Lower lobe of right lung (tissue), 2 donors: Measurements from ENCODE around the gene DAGLB. TPM values are rescaled to one million over a fixed set of nuclear protein-coding genes. Genes with fewer than 3 reads are reported as not detected.

Experiments
- ATAC-seq, 2 donors: fragments of 200-7000 bp; cut with Tn5 transposase; one replicate each; pipeline ENCODE4 v1.9.1; 2020 to 2022; ENCODE audit warnings: mild to moderate bottlenecking in 2 of 2, moderate library complexity in 2 of 2
- DNase-seq: peaks from one replicate; pipeline ENCODE4 v3.0.0-alpha.2; 2020
- H3K27ac ChIP-seq: fragments of 200-600 bp; one replicate; pipeline ENCODE4 v1.8.0; 2022
- H3K27me3 ChIP-seq: fragments of 200-600 bp; one replicate; pipeline ENCODE4 v1.8.0; 2022; ENCODE audit warnings: low read depth
- H3K36me3 ChIP-seq: fragments of 200-600 bp; one replicate; pipeline ENCODE4 v1.8.0; 2022; ENCODE audit warnings: mild to moderate bottlenecking
- H3K4me1 ChIP-seq: fragments of 200-600 bp; one replicate; pipeline ENCODE4 v1.8.0; 2022
- H3K4me3 ChIP-seq: fragments of 200-600 bp; one replicate; pipeline ENCODE4 v1.8.0; 2022; ENCODE audit warnings: mild to moderate bottlenecking
- H3K9me3 ChIP-seq: fragments of 200-600 bp; one replicate; pipeline ENCODE4 v1.8.0; 2022
- intact Hi-C: fragments of 100-400 bp; cut with DNase I; formaldehyde crosslinking; loops from one replicate; pipeline ENCODE4 v1.11.0; 2022
- total RNA-seq: library from RNA; stranded (reverse); fragmentation: NEBNext Ultra II Directional; extraction: Animal tissue kit (Norgen Biotek cat#: 25700); gene quantifications from one replicate; pipeline ENCODE4 v1.2.1, GENCODE V29; 2021
- TF ChIP-seq, protein P1 (sequence below): fragments of 200-600 bp; IDR thresholded peaks from one replicate; pipeline ENCODE4 v1.8.0; 2022; ENCODE audit warnings: antibody characterized with exemption, mild to moderate bottlenecking
- donor health status: DM: no; HTN: yes; CAD: no; lungs with severe emphysema.

Gene DAGLB
- total RNA-seq, 1 donor from 2014 or later = 40.6 TPM

DNA sequence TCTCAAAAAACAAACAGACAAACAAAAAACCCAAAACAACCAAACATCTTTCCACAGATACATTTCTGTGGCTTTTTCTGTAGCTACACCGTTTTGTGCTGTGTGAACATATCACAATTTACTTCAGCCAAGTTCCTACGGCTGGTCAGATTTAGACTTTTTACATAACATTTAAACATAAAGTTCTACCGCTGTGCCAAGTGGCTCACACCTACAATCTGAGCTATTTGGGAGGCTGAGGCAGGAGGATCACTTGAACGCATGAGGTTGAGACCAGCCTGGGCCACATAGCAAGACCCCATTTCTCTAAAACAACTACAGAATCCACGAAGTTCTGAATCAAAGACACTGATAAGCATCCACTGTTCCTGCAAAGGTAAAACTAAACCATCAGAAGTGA lies 30.3 kb downstream of the DAGLB start:
- intact Hi-C loops = no loop called here
- DNase-seq (no peak), ATAC-seq (no peak)
- H3K4me3 ChIP-seq = no peak overlapping the region
- H3K4me1 ChIP-seq = no peaks in the 10 kb centered on the region
- no peak overlapping the region for H3K27ac ChIP-seq
- H3K9me3 ChIP-seq = no peaks in the 10 kb centered on the region
- TF ChIP-seq, protein P1, sequence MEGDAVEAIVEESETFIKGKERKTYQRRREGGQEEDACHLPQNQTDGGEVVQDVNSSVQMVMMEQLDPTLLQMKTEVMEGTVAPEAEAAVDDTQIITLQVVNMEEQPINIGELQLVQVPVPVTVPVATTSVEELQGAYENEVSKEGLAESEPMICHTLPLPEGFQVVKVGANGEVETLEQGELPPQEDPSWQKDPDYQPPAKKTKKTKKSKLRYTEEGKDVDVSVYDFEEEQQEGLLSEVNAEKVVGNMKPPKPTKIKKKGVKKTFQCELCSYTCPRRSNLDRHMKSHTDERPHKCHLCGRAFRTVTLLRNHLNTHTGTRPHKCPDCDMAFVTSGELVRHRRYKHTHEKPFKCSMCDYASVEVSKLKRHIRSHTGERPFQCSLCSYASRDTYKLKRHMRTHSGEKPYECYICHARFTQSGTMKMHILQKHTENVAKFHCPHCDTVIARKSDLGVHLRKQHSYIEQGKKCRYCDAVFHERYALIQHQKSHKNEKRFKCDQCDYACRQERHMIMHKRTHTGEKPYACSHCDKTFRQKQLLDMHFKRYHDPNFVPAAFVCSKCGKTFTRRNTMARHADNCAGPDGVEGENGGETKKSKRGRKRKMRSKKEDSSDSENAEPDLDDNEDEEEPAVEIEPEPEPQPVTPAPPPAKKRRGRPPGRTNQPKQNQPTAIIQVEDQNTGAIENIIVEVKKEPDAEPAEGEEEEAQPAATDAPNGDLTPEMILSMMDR = no peak
- no peaks in the 10 kb centered on the region for H3K27me3 ChIP-seq
- H3K36me3 ChIP-seq = peaks cover 87% of the 10 kb centered on the region

DNA sequence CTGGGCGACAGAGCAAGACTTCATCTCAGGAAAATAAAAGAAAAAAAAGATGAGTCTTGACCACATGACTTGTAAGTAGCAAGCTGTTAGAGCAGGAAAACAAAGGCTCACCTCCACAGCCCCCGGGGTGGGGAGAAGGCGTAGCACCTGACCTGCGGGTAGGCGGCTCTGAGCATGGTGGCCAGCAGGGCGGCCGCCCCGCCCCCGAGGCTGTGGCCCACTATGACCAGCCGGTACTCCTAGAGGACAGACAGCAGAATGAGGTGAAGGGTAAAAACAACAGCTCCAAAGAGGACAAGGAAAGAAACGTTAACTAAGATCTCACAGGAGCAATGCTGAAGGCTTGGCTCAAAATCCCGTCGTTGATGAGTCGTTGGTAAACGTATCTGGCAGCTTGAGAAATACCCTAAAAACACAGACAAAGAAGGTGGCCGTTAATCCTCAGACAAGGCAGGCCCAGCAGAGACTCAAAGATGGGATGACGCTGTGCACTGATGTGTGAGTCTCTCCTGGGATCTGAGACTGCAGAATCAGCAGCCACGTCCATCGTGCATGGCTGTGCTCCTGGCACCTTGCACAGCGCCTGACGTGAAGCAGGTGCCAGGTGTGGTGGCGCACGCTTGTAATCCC lies 31.1 kb downstream of the DAGLB start:
- no peak for DNase-seq
- no peak for ATAC-seq
- H3K27ac ChIP-seq = no peak overlapping the region
- no peaks in the 10 kb centered on the region for H3K27me3 ChIP-seq
- intact Hi-C loops = no loop called here
- H3K9me3 ChIP-seq = no peaks in the 10 kb centered on the region
- peaks cover 87% of the 10 kb centered on the region for H3K36me3 ChIP-seq
- H3K4me3 ChIP-seq = no peak overlapping the region
- TF ChIP-seq, protein P1 = no peak
- H3K4me1 ChIP-seq = no peaks in the 10 kb centered on the region

DNA sequence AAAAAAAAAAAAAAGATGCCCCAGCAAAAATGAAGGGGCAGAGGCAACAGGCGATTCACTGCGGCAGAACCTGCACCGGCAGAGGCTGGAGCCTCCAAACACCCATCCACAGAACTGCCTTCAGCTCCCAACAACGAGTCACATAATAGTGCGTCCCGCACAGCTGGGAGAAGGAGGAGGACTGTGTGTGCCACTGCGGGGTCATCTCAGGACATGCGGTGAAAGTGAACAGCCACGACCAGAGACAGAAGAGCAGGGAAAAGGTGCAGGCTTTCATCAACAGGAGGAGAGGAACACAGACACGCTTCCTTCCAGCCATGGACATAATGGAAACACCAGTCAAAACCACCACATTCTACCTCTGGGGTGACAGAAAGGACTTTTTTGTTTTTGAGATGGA lies 34.1 kb downstream of the DAGLB start:
- intact Hi-C loops = no loop called here
- Histone ChIP-seq H3K4me3 (no peak overlapping the region), H3K4me1 (no peaks in the 10 kb centered on the region), H3K27ac (no peak overlapping the region), H3K27me3 (no peaks in the 10 kb centered on the region), H3K36me3 (peaks cover 98% of the 10 kb centered on the region), H3K9me3 (no peaks in the 10 kb centered on the region)
- TF ChIP-seq, protein P1 = no peak
- ATAC-seq (no peak), DNase-seq (no peak)

DNA sequence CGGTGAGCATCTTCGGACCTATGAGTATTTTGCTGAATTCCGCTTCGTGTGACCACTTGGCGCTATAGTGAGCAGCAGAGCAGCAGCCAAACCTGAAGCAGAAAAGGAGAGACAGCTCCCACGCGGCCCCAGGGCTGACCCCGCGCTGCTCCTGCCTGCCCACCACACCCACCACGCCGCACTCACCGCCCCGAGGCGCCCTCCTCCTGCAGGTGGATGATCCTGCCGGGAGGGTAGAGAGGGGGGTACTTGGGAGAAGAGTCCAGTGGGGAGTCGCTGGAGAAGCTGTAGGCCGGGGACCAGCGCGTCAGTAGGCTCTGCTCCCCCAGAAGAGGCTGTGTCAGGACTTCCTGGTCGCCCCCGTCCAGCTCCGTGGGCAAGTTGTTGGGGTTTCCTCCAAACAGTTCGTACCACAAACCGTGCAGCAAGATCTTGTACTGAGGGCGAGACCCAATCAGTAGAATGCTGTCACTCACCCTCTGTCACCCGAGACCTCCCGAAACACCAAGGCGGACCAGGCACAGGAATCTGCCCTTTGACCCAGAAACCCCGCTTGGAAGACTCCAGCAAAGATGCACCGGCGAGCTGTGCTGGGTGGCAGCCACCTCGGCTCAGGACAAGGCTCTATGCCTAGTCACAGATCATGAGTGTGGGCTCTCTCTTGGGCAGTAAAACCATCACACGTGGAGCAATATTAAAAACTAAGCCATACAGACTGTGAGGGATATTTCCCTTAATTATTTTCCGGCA lies 37.6 kb downstream of the DAGLB start:
- Histone ChIP-seq H3K9me3 (no peaks in the 10 kb centered on the region), H3K4me1 (no peaks in the 10 kb centered on the region), H3K27me3 (no peaks in the 10 kb centered on the region), H3K4me3 (no peak overlapping the region), H3K36me3 (peaks cover 100% of the 10 kb centered on the region), H3K27ac (no peak overlapping the region)
- peak; percentile 25 to 32 for ATAC-seq
- intact Hi-C loops = no loop called here
- TF ChIP-seq, protein P1 = no peak
- no peak for DNase-seq

DNA sequence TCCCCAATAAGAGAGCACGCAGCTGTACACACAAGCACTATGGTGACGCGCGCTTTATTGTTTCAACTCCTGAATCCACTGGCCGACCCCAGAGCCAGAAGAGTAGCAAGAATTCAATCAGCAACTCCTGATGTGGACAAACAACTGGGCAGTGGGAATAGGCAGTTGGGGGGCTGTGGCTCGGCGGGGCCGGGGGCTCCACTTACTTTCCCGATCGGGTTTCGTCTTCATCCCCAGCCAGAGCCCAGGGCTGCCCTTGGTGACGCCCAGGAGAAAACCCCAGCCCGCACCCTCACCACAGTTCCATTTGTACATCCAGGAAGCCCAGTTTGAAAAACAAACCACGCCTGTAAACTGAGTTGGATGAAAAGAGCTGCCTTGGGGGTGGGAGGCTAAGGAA lies 38.7 kb downstream of the DAGLB start:
- intact Hi-C loops = no loop called here
- peak in 1 of 2 donors; percentile 5 for ATAC-seq
- no peak for DNase-seq
- no peaks in the 10 kb centered on the region for H3K4me1 ChIP-seq
- no peaks in the 10 kb centered on the region for H3K9me3 ChIP-seq
- H3K27me3 ChIP-seq = no peaks in the 10 kb centered on the region
- H3K27ac ChIP-seq = no peak overlapping the region
- H3K4me3 ChIP-seq = no peak overlapping the region
- peaks cover 100% of the 10 kb centered on the region for H3K36me3 ChIP-seq
- TF ChIP-seq, protein P1 = no peak
